Astrocyte (in vitro differentiated cells and primary cell): ENCODE results near the gene PPFIBP1. TPM values are rescaled to one million over a fixed set of nuclear protein-coding genes. Genes with fewer than 3 reads are reported as not detected.

Source experiments
- DNase-seq: peaks from one replicate; pipeline ENCODE4 v3.0.0-alpha.2; 2010; ENCODE audit warnings: low read depth
- FAIRE-seq: peaks from 2 replicates; lab custom pipeline; 2011; peaks lifted over from hg19 to GRCh38; lab: Jason Lieb, UNC
- H2AFZ ChIP-seq: 2 replicates; pipeline ENCODE4 v1.6.0; 2012; ENCODE audit warnings: low read depth, low read length, inconsistent platforms
- H3K27ac ChIP-seq: 2 replicates; pipeline ENCODE4 v1.5.1; 2011; ENCODE audit warnings: low read depth, low read length, inconsistent platforms
- H3K27me3 ChIP-seq: 2 replicates; pipeline ENCODE4 v1.6.0; 2011; ENCODE audit warnings: low read length, inconsistent platforms; ENCODE audit not compliant: insufficient read depth
- H3K36me3 ChIP-seq: 2 replicates; pipeline ENCODE4 v1.5.1; 2011; ENCODE audit warnings: low read length, inconsistent platforms; ENCODE audit not compliant: insufficient read depth
- H3K4me1 ChIP-seq: 2 replicates; pipeline ENCODE4 v1.5.1; 2011; ENCODE audit warnings: low read length, inconsistent platforms; ENCODE audit not compliant: insufficient read depth
- H3K4me2 ChIP-seq: 2 replicates; pipeline ENCODE4 v1.6.0; 2012; ENCODE audit warnings: low read length, inconsistent platforms
- H3K4me3 ChIP-seq: 2 replicates; pipeline ENCODE4 v1.5.1; 2011; ENCODE audit warnings: low read depth, mild to moderate bottlenecking, low read length, inconsistent platforms; ENCODE audit not compliant: insufficient read depth
- H3K79me2 ChIP-seq: 2 replicates; pipeline ENCODE4 v1.6.0; 2012; ENCODE audit warnings: mild to moderate bottlenecking, low read length, inconsistent platforms; ENCODE audit not compliant: insufficient read depth
- H3K9ac ChIP-seq: 2 replicates; pipeline ENCODE4 v1.6.0; 2012; ENCODE audit warnings: mild to moderate bottlenecking, low read length, inconsistent platforms
- H3K9me3 ChIP-seq: 2 replicates; pipeline ENCODE4 v1.5.1; 2012; ENCODE audit warnings: low read depth, mild to moderate bottlenecking, low read length, inconsistent platforms; ENCODE audit not compliant: insufficient read depth
- H4K20me1 ChIP-seq: 2 replicates; pipeline ENCODE4 v1.6.0; 2012; ENCODE audit warnings: low read length, inconsistent platforms; ENCODE audit not compliant: insufficient read depth
- H3K27ac Mint-ChIP-seq: one replicate; pipeline ENCODE4 v1.8.0; 2021; ENCODE audit warnings: mild to moderate bottlenecking, mixed read lengths; ENCODE audit not compliant: unreplicated experiment
- H3K27me3 Mint-ChIP-seq: one replicate; pipeline ENCODE4 v1.8.0; 2021; ENCODE audit warnings: low read depth, mixed read lengths; ENCODE audit not compliant: unreplicated experiment
- H3K36me3 Mint-ChIP-seq: one replicate; pipeline ENCODE4 v1.8.0; 2021; ENCODE audit warnings: low read depth, mixed read lengths; ENCODE audit not compliant: unreplicated experiment
- H3K4me1 Mint-ChIP-seq: one replicate; pipeline ENCODE4 v1.8.0; 2021; ENCODE audit warnings: low read depth, mixed read lengths; ENCODE audit not compliant: unreplicated experiment
- H3K4me3 Mint-ChIP-seq: one replicate; pipeline ENCODE4 v1.8.0; 2021; ENCODE audit warnings: mild to moderate bottlenecking, moderate library complexity, mixed read lengths; ENCODE audit not compliant: unreplicated experiment
- H3K9me3 Mint-ChIP-seq: one replicate; pipeline ENCODE4 v1.8.0; 2021; ENCODE audit warnings: mild to moderate bottlenecking, mixed read lengths; ENCODE audit not compliant: unreplicated experiment
- EZH2 ChIP-seq: IDR thresholded peaks from 2 replicates; pipeline ENCODE4 v1.6.1; 2012; ENCODE audit warnings: mild to moderate bottlenecking, low read length, inconsistent platforms; ENCODE audit not compliant: insufficient read depth
- total RNA-seq: library from RNA; stranded (reverse); gene quantifications from 2 replicates; pipeline ENCODE4 v1.2.1, GENCODE V29; 2021
- TF ChIP-seq, protein P1 (sequence below): IDR thresholded peaks from 2 replicates; pipeline ENCODE4 v1.5.1; 2011; ENCODE audit warnings: low read depth, mild to moderate bottlenecking, inconsistent platforms, low read length, moderate library complexity; ENCODE audit not compliant: insufficient read depth

The PPFIBP1 gene
- total RNA-seq, 1 donor from 2014 or later = 147 TPM

DNA sequence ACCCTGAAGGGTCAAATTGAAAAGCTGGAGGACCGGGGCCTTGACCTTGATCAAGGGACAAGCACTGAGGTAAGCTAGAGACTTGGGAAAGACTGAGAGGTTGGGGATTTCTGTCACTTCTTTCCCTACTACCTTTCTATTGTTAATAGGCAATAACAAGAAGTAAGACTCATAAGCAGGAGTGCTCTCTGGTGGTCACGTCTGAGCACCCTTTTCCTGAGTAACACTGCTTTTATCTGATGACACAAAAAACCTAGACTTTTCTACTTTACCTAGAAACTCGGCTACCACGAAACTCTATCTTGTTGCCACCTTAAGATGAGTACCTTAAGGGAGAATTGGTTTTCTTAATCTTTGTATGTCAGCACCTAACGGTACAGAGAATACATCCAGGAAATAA lies 35.5 kb upstream of the PPFIBP1 start:
- H3K27ac Mint-ChIP-seq = no peak overlapping the region
- peaks cover 5% of the 10 kb centered on the region for H3K4me1 Mint-ChIP-seq
- peak; percentile 20 for FAIRE-seq
- no peaks in the 10 kb centered on the region for H3K9me3 ChIP-seq
- no peak for DNase-seq
- H3K4me3 ChIP-seq = no peak overlapping the region
- TF ChIP-seq, protein P1, sequence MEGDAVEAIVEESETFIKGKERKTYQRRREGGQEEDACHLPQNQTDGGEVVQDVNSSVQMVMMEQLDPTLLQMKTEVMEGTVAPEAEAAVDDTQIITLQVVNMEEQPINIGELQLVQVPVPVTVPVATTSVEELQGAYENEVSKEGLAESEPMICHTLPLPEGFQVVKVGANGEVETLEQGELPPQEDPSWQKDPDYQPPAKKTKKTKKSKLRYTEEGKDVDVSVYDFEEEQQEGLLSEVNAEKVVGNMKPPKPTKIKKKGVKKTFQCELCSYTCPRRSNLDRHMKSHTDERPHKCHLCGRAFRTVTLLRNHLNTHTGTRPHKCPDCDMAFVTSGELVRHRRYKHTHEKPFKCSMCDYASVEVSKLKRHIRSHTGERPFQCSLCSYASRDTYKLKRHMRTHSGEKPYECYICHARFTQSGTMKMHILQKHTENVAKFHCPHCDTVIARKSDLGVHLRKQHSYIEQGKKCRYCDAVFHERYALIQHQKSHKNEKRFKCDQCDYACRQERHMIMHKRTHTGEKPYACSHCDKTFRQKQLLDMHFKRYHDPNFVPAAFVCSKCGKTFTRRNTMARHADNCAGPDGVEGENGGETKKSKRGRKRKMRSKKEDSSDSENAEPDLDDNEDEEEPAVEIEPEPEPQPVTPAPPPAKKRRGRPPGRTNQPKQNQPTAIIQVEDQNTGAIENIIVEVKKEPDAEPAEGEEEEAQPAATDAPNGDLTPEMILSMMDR = no peak
- TF ChIP-seq EZH2 = no peak
- no peaks in the 10 kb centered on the region for H3K27me3 ChIP-seq
- H3K27me3 Mint-ChIP-seq = no peaks in the 10 kb centered on the region
- H3K79me2 ChIP-seq = no peaks in the 10 kb centered on the region
- H3K27ac ChIP-seq = no peak overlapping the region
- H4K20me1 ChIP-seq = no peaks in the 10 kb centered on the region
- H3K9ac ChIP-seq = no peak overlapping the region
- H3K36me3 ChIP-seq = no peaks in the 10 kb centered on the region
- no peak overlapping the region for H2AFZ ChIP-seq
- H3K4me2 ChIP-seq = no peak overlapping the region
- no peaks in the 10 kb centered on the region for H3K36me3 Mint-ChIP-seq
- no peaks in the 10 kb centered on the region for H3K4me1 ChIP-seq
- peaks cover 6% of the 10 kb centered on the region for H3K9me3 Mint-ChIP-seq
- no peak overlapping the region for H3K4me3 Mint-ChIP-seq

DNA sequence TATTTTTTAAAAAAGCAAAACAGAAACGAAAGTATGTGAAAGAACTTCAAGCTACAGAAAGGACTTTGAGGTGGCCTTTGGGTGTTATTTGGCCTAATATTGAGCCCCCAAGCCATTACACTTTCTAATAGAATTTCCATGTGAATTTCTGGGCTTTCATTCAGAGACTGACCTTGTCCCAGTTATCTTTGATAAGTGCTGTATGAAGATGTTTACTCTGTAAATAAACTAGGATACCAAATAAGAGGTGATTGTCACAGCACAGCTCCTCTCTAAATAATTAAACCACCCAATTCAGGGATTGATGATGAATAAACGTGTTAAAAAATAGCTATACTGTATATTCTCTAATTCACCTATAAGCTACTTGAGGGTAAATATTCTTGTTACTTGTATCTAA lies 32.8 kb upstream of the PPFIBP1 start:
- TF ChIP-seq EZH2 = no peak
- TF ChIP-seq, protein P1 = no peak
- no peak overlapping the region for H3K27ac Mint-ChIP-seq
- no peaks in the 10 kb centered on the region for H3K27me3 ChIP-seq
- no peak overlapping the region for H3K9ac ChIP-seq
- H4K20me1 ChIP-seq = no peaks in the 10 kb centered on the region
- no peak overlapping the region for H2AFZ ChIP-seq
- H3K4me3 ChIP-seq = no peak overlapping the region
- no peak overlapping the region for H3K27ac ChIP-seq
- H3K4me3 Mint-ChIP-seq = no peak overlapping the region
- H3K4me1 Mint-ChIP-seq = peaks cover 9% of the 10 kb centered on the region
- H3K79me2 ChIP-seq = no peaks in the 10 kb centered on the region
- H3K36me3 Mint-ChIP-seq = no peaks in the 10 kb centered on the region
- H3K4me2 ChIP-seq = no peak overlapping the region
- FAIRE-seq (no peak), DNase-seq (no peak)
- no peaks in the 10 kb centered on the region for H3K9me3 ChIP-seq
- no peaks in the 10 kb centered on the region for H3K4me1 ChIP-seq
- peaks cover 6% of the 10 kb centered on the region for H3K9me3 Mint-ChIP-seq
- no peaks in the 10 kb centered on the region for H3K36me3 ChIP-seq
- no peaks in the 10 kb centered on the region for H3K27me3 Mint-ChIP-seq

DNA sequence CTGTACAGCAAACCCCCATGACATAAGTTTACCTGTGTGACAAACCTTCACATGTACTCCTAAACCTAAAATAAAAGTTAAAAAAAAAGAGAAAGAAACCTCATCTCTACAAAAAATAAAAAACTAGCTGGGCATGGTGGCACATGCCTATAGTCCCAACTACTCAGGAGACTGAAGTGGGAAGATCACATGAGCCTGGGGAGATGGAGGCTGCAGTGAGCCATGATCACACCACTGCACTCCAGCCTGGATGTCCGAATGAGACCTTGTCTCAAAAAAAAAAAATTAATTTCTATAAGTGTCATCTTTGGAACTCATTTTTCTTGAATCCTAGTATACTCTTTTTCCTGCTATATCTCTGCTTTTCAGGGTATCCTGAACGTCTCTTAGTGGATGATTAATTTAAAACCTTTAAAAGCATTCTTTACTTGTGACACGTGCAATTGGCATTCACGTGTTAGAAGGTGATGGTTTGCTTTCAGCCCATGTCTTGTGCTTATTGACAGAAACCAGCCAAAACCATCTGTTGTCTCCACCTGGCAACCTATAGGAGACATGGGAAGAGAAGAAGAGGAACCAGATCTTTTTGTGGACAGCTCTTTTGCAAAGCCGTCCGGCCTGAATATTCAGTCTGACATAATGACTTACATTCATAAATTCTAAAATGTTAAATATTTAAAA lies 30.6 kb upstream of the PPFIBP1 start:
- Histone ChIP-seq H2AFZ (no peak overlapping the region), H4K20me1 (no peaks in the 10 kb centered on the region), H3K27ac (no peak overlapping the region), H3K27me3 (no peaks in the 10 kb centered on the region), H3K4me3 (no peak overlapping the region), H3K4me2 (no peak overlapping the region), H3K4me1 (no peaks in the 10 kb centered on the region), H3K9me3 (no peaks in the 10 kb centered on the region), H3K9ac (no peak overlapping the region), H3K36me3 (no peaks in the 10 kb centered on the region), H3K79me2 (no peaks in the 10 kb centered on the region)
- no peaks in the 10 kb centered on the region for H3K27me3 Mint-ChIP-seq
- no peak overlapping the region for H3K4me3 Mint-ChIP-seq
- no peaks in the 10 kb centered on the region for H3K36me3 Mint-ChIP-seq
- peaks cover 9% of the 10 kb centered on the region for H3K9me3 Mint-ChIP-seq
- peak overlapping the region; percentile 42 for H3K27ac Mint-ChIP-seq
- DNase-seq = no peak
- peaks cover 9% of the 10 kb centered on the region for H3K4me1 Mint-ChIP-seq
- TF ChIP-seq, protein P1 = no peak
- TF ChIP-seq EZH2 = no peak
- no peak for FAIRE-seq
